ENCODE data around the gene LCNL1. TPM values are rescaled to one million over a fixed set of nuclear protein-coding genes. Genes with fewer than 3 reads are reported as not detected.

LCNL1 gene
- polyA plus RNA-seq, 3 donors, result 0.18 to 0.38 (median 0.36) TPM

- DNase-seq, result no peak
Measured at GRCh38 chr9:136958898-136959850, 23.6 kb upstream of the LCNL1 start.

GRCh38 chr9:136960212-136960937, 22.4 kb upstream of the LCNL1 start:
- DNase-seq, result no peak

GRCh38 chr9:136960938-136961275, 21.9 kb upstream of the LCNL1 start:
- DNase-seq, result no peak

- DNase-seq, result no peak
Measured at GRCh38 chr9:136961279-136962065, 21.3 kb upstream of the LCNL1 start.

GRCh38 chr9:136962163-136962562, 20.6 kb upstream of the LCNL1 start:
- DNase-seq, result no peak

GRCh38 chr9:136962701-136963248, 20.0 kb upstream of the LCNL1 start:
- no peak for DNase-seq

- DNase-seq, result no peak
Measured at GRCh38 chr9:136963341-136963740, 19.5 kb upstream of the LCNL1 start.

GRCh38 chr9:136963751-136964150, 19.0 kb upstream of the LCNL1 start:
- no peak for DNase-seq

GRCh38 chr9:136964171-136964689, 18.6 kb upstream of the LCNL1 start:
- no peak for DNase-seq

GRCh38 chr9:136964833-136965422, 17.9 kb upstream of the LCNL1 start:
- DNase-seq, result no peak

- no peak for DNase-seq
Measured at GRCh38 chr9:136965771-136966484, 16.9 kb upstream of the LCNL1 start.

GRCh38 chr9:136968333-136969127, 14.3 kb upstream of the LCNL1 start:
- DNase-seq, result no peak

GRCh38 chr9:136969150-136969549, 13.6 kb upstream of the LCNL1 start:
- DNase-seq, result no peak

- DNase-seq, result no peak
Measured at GRCh38 chr9:136969774-136970173, 13.0 kb upstream of the LCNL1 start.

- no peak for DNase-seq
Measured at GRCh38 chr9:136970361-136970760, 12.4 kb upstream of the LCNL1 start.

- no peak for DNase-seq
Measured at GRCh38 chr9:136971746-136972145, 11.0 kb upstream of the LCNL1 start.

GRCh38 chr9:136972335-136972734, 10.5 kb upstream of the LCNL1 start:
- no peak for DNase-seq

GRCh38 chr9:136972743-136973142, 10.1 kb upstream of the LCNL1 start:
- DNase-seq, result no peak

All from renal pelvis (tissue), 4 donors.